Tibial nerve (tissue), 4 donors: ENCODE measurements around the gene GALNT13. TPM values are rescaled to one million over a fixed set of nuclear protein-coding genes. Genes with fewer than 3 reads are reported as not detected.

Experiments used
- DNase-seq, 2 donors: peaks; one replicate each; pipeline ENCODE4 v3.0.0-alpha.2; 2019; ENCODE audit warnings: low spot score in 2 of 2
- H3K27ac ChIP-seq, 4 donors: fragments of 200-600 bp; sonication (generic) in 3 of 4; one replicate each; pipeline ENCODE4 v1.5.1; 2017 to 2019; ENCODE audit warnings: mild to moderate bottlenecking in 1 of 4
- H3K27me3 ChIP-seq, 2 donors: fragments of 200-600 bp; sonication (generic) in 1 of 2; one replicate each; pipeline versions ENCODE4 v1.5.1 to v1.6.0; 2017 to 2019
- H3K36me3 ChIP-seq, 3 donors: fragments of 200-600 bp; sonication (generic); one replicate each; pipeline ENCODE4 v1.5.1; 2018 to 2019
- H3K4me1 ChIP-seq, 4 donors: fragments of 200-600 bp; sonication (generic) in 3 of 4; one replicate each; pipeline ENCODE4 v1.5.1; 2017 to 2019
- H3K4me3 ChIP-seq, 4 donors: fragments of 200-600 bp; sonication (generic) in 3 of 4; one replicate each; pipeline ENCODE4 v1.5.1; 2017 to 2019; ENCODE audit warnings: mild to moderate bottlenecking in 1 of 4, moderate library complexity in 1 of 4
- H3K9me3 ChIP-seq, 4 donors: fragments of 200-600 bp; sonication (generic) in 3 of 4; one replicate each; pipeline ENCODE4 v1.5.1; 2017 to 2019
- EP300 ChIP-seq, 2 donors: sonication (generic); formaldehyde crosslinking; IDR thresholded peaks; one replicate each; pipeline ENCODE4 v1.6.1; 2017; ENCODE audit warnings: antibody characterized with exemption in 2 of 2, mild to moderate bottlenecking in 1 of 2
- POLR2A ChIP-seq, 2 donors: fragments of 450-650 bp; IDR thresholded peaks; one replicate each; pipeline ENCODE4 v1.6.1; 2017; ENCODE audit warnings: antibody characterized with exemption in 2 of 2, mild to moderate bottlenecking in 2 of 2, moderate library complexity in 2 of 2
- WGBS, 2 donors: methylation state at CpG; one replicate each; pipeline ENCODE4 v1.1.5; 2018; 5-methylcytosine and 5-hydroxymethylcytosine counted together
- total RNA-seq, 4 donors: library from RNA; depleted of rRNA; stranded (reverse); fragments of >200 nt; gene quantifications; one replicate each; pipeline ENCODE4 v1.1.0, GENCODE V29; 2016
- TF ChIP-seq, protein P1 (sequence below), 5 experiments: fragments of 200-600 bp in 3 of 5; fragments of 450-650 bp in 2 of 5; sonication (generic) in 3 of 5; IDR thresholded peaks; one replicate each; pipeline ENCODE4 v1.5.1; 2016 to 2019; ENCODE audit warnings: antibody characterized with exemption in 5 of 5, mild to moderate bottlenecking in 3 of 5, moderate library complexity in 2 of 5

GALNT13 gene
- total RNA-seq, 4 donors from 2014 or later = under 0.01 to 3.1 (median 1.3) TPM; not detected in 1

DNA sequence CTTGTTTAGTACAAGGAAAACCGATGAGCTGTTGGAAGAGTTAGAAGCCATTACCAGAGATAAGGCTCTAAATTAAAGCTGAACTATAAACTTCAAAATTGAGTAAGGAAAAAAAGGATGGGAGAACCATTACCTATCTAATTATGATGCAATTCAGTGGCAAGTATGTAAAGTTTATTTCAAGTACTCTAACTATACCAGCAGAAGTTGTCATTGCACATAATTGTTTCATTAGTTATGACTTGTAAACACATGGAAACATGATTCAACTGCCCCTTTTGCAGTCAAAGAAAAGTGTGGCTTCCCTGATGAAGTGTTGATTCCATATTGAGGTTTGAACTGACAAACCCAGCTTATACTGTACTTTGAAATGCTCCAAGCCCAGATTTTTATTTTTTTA, 502.7 kb downstream of the GALNT13 start:
- Histone ChIP-seq H3K9me3 (no peaks in the 10 kb centered on the region), H3K4me3 (no peak overlapping the region), H3K4me1 (peaks cover 0 to 5% (median 0%) of the 10 kb centered on the region in 4 donors), H3K36me3 (no peaks in the 10 kb centered on the region), H3K27ac (no peak overlapping the region), H3K27me3 (no peaks in the 10 kb centered on the region)
- TF ChIP-seq EP300 (IDR thresholded peaks at IDR 0.05) = no peak
- TF ChIP-seq, protein P1, sequence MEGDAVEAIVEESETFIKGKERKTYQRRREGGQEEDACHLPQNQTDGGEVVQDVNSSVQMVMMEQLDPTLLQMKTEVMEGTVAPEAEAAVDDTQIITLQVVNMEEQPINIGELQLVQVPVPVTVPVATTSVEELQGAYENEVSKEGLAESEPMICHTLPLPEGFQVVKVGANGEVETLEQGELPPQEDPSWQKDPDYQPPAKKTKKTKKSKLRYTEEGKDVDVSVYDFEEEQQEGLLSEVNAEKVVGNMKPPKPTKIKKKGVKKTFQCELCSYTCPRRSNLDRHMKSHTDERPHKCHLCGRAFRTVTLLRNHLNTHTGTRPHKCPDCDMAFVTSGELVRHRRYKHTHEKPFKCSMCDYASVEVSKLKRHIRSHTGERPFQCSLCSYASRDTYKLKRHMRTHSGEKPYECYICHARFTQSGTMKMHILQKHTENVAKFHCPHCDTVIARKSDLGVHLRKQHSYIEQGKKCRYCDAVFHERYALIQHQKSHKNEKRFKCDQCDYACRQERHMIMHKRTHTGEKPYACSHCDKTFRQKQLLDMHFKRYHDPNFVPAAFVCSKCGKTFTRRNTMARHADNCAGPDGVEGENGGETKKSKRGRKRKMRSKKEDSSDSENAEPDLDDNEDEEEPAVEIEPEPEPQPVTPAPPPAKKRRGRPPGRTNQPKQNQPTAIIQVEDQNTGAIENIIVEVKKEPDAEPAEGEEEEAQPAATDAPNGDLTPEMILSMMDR (IDR thresholded peaks at IDR 0.05) = no peak
- no peak for TF ChIP-seq POLR2A (IDR thresholded peaks at IDR 0.05)
- 80 to 90% methylated on average over 1 of the region's 1 CpG for WGBS, 2 donors
- DNase-seq = no peak

DNA sequence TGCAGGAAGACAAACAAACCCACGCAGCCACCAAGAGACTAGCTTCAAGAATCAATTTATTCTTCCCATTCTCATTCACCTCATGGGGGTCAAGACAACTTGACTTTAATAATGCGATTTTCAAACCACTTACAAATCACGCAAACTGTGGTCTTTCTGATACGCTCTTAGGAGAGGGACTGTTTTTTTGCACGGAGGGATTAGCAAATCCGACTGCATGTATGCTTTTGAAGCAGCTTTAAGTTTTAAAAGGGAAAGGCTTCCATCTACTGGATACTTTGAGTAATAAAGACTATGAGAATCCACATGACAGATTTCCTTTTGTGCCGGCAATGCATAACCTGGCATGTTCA, 503.8 kb downstream of the GALNT13 start:
- H3K4me3 ChIP-seq = no peak overlapping the region
- no peak for TF ChIP-seq EP300 (IDR thresholded peaks at IDR 0.05)
- TF ChIP-seq, protein P1 (IDR thresholded peaks at IDR 0.05) = peak in 4 of 5 experiments; percentile 10 to 35 (median 24)
- no peaks in the 10 kb centered on the region for H3K27me3 ChIP-seq
- H3K9me3 ChIP-seq = no peaks in the 10 kb centered on the region
- H3K36me3 ChIP-seq = no peaks in the 10 kb centered on the region
- DNase-seq = no peak
- H3K4me1 ChIP-seq = peaks cover 0 to 5% (median 0%) of the 10 kb centered on the region in 4 donors
- no peak overlapping the region for H3K27ac ChIP-seq
- WGBS, 2 donors = 6 to 8% methylated on average over 7 of the region's 7 CpGs

DNA sequence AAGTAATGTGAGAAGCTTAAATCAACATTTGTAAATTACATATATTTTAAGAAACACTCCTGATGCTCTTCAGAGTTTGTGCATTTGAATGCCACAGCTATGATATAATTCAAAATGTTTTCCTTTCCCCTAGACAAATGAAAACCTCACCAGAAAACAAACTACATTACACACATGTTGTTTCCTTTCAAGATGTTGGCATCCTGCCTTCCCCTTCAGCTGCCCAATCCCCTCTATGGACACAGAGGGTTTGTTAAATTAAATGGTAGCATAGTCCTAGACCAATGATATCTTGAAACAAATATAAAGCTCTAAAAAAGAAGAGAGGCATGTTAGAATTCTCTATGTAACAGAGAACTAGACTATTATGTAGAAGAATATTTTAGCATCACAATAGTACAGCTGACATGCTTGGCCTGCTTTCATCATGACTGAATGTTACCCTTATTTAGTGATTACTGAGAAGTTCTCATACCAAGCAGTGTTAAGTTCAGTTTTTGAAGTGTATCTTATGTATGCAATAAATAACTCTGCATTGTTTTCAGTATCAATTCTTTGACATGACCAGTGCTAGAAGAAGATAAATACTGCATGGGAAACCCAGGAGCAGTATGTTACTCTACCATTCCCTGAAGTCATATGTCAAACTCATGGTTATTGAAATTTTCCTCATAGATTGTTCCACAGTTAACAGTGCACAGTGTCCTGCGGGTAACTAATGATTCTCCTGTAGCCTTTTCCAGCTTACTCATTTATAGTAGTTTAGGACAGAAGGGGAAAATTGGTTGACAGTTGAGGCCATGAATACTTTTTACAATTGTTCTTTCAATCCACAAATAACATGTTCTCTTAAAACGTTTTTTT, 510.4 kb downstream of the GALNT13 start:
- H3K27me3 ChIP-seq = no peaks in the 10 kb centered on the region
- TF ChIP-seq POLR2A (IDR thresholded peaks at IDR 0.05) = no peak
- TF ChIP-seq, protein P1 (IDR thresholded peaks at IDR 0.05) = no peak
- H3K4me1 ChIP-seq = no peaks in the 10 kb centered on the region
- H3K27ac ChIP-seq = no peak overlapping the region
- WGBS, 2 donors = 46 to 51% methylated on average over 2 of the region's 2 CpGs
- no peaks in the 10 kb centered on the region for H3K36me3 ChIP-seq
- no peaks in the 10 kb centered on the region for H3K9me3 ChIP-seq
- H3K4me3 ChIP-seq = no peak overlapping the region
- no peak for DNase-seq

DNA sequence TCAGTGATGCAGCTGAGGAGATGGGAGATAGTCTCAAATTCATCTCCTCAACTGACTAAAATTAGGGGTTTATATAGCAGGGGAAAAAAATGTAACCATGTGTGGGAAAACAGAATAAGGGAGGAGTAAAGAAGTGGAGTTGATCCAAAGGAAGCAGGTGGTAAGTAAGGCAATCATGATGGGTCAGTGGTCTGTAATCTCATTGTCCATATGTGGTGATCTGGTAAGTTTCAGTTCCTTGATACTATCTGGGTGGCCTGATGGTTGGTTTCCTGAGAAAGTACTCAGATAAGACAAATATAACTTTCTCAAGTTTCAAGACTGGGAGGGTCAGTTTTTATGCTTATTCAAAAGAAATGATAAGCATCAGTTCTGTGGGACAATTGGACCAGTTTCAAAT, 514.5 kb downstream of the GALNT13 start:
- no peak overlapping the region for H3K27ac ChIP-seq
- no peaks in the 10 kb centered on the region for H3K36me3 ChIP-seq
- peaks cover 0 to 2% (median 0%) of the 10 kb centered on the region in 4 donors for H3K9me3 ChIP-seq
- DNase-seq = no peak
- no peak overlapping the region for H3K4me3 ChIP-seq
- H3K27me3 ChIP-seq = no peaks in the 10 kb centered on the region
- no peak for TF ChIP-seq POLR2A (IDR thresholded peaks at IDR 0.05)
- TF ChIP-seq, protein P1 (IDR thresholded peaks at IDR 0.05) = no peak
- TF ChIP-seq EP300 (IDR thresholded peaks at IDR 0.05) = no peak
- H3K4me1 ChIP-seq = no peaks in the 10 kb centered on the region

DNA sequence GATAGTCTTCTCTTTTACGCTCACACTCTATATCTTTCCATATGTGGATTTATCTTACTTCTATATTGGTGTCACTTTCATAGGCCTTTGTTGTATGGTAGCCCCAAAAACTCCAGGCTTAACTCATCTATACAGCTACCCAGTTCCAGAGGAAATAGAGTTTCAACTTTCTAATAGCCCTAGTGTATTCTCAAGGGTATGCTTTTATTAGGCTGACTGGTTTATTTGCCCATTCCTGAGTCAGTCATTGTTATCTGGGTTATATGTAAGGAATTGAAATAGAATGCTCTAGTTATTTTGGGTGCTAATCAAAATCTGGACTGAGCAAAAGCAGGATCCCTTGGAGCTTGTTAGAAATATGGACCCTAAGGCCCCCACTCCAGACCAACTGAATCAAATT, 519.3 kb downstream of the GALNT13 start:
- Histone ChIP-seq H3K4me1 (no peaks in the 10 kb centered on the region), H3K4me3 (no peak overlapping the region), H3K27ac (no peak overlapping the region), H3K27me3 (no peaks in the 10 kb centered on the region), H3K9me3 (peaks cover 0 to 2% (median 0%) of the 10 kb centered on the region in 4 donors), H3K36me3 (no peaks in the 10 kb centered on the region)
- TF ChIP-seq, protein P1 (IDR thresholded peaks at IDR 0.05) = no peak
- TF ChIP-seq EP300 (IDR thresholded peaks at IDR 0.05) = no peak
- TF ChIP-seq POLR2A (IDR thresholded peaks at IDR 0.05) = no peak
- WGBS, 2 donors = 89 to 93% methylated on average over 1 of the region's 1 CpG
- DNase-seq = no peak
